ENCODE data around the gene MYDGF.

MYDGF gene

DNA sequence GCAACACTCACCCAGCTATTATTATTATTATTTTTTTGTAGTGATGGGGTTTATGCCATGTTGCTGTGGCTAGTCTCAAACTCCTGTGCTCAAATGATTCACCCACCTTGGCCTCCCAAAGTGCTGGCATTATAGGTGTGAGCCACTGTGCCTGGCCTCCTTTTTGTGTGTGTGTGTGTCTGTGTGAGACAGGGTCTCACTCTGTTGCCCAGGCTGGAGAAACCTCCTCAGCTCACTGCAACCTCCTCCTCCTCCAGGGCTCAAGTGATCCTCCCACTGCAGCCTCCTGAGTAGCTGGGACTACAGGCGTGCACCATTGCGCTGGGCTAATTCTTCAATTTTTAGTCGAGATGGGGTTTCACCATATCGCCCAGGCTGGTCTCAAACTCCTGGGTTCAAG lies 3.6 kb upstream of the MYDGF start:
- DNase-seq, result no peak

DNA sequence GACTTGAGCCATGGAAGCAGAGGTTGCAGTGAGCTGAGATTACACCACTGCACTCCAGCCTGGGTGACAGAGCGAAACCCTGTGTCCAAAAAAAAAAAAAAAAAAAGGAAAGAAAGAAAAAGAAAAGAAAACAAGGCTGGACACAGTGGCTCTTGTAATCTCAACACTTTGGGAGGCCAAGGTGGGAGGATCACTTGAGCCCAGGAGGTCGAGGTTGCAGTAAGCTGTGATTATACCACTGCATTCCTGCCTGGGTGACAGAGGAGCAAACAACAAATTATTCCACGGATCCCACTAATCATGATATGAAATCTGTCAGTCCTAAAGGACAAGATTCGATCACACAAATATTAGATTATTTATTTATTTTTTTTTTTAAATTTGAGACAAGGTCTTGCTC lies 3.1 kb upstream of the MYDGF start:
- DNase-seq, result no peak

DNA sequence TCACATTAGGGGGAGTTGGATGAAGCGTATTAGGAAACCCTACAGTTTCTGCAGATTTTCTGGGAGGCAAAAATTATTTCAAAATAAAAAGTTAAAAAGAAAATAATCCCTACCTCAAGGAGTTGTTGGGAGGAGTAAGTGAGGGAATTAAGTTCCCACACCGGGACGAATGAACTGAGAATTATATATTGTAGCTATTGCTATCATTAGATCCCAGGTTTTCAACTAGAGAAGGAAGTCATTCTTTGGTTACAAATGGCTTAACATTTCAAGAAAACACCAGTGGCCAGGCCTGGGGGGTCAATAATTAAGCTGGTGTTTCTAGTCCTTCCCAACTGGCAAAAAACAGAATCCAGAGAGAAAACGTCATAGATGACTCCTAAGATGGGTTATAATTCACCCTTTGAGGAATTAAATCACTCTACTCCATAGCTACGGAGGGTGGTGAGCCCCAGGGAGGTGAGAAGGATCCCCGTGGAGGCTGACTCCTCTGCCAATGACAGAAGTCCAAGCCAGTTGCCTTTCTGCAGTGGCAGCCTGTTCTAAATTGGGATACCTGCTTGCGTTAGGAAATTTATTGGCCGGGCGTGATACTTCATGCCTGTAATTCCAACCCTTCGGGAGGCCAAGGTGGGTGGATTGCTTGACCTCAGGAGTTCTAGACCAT lies 1.2 kb upstream of the MYDGF start:
- no peak for DNase-seq

DNA sequence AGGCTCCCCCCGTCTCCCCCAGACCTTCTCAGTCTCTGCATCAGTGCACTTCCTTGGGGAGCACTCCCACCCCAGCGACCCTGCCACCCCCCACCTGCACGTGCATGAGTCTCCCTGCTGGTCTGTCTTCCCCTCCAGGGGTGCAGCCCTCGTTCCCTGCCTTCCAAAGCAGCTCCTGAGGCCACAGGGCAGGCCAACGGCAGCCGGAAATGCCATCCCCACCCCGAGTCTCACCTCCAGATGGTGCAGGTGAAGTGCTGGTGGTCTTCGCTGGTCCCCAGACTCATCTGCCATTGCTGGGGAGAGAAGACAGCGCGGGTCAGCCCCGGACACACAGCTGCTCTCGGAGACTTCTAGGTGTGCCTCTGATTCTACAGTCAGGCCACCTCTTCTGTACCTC lies 5.5 kb downstream of the MYDGF start:
- DNase-seq, result no peak

DNA sequence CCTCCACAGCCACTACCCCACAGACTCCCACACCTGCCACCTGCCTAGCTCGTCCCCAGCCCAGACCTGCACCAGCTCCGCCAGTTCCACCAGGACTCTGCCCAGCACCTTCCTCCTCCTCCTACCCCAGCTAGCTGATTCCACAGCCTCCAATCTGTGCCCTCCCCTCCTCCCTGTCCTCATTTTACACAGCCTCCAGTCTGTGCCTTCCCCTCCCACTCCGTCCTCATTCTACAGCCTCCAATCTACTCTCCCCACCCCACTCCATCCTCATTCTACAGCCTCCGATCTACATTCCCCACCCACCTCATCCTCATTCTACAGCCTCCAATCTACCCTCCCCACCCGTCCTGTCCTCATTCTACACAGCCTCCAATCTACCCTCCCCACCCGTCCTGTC lies 7.3 kb downstream of the MYDGF start:
- no peak for DNase-seq

DNA sequence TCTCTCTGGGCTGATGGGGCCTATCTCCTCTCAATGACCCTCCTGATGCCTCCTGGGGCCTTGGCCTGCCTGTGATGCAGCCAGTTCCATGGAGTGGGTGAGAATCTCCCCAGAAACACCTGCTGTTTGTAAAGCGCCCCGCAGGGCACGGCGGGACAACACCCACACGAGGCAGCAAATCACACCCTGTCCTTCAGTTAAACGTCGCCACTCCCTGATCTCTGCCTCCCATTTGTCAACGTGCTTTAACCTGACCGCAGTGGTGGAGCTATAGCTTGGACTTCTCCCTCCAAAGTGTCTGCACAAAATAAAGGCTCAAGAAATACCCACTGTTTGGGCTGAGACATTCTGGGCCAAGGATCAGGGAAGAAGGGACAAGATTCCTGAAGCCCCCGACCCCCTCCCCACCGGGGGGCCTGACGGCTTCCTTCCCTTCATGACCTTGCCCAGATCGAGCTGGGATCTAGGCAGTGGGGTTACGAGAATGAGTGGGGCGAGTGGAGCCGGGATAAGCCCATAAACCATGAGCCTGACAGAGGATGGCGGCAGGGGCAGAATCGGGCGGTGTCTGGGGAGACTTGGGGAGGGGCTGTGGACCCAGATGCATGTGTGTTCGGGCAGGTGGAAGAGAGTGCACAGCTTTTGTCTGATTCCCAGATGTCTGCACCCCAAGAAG lies 8.0 kb downstream of the MYDGF start:
- DNase-seq, result no peak

DNA sequence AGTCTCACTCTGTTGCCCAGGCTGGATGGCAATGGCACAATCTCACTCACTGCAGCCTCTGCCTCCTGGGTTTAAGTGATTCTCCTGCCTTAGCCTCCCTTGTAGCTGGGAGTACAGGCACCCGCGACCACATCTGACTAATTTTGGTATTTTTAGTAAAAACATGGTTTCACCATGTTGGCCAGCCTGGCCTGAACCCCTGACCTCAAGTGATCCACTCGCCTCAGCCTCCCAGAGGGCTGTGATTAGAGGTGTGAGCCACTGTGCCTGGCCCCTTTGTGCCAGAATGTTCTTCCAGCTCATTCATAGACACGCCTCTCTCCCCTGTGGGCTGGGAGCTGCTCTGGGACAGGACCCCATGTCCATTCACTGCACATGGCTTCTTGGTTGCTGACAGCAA lies 9.1 kb downstream of the MYDGF start:
- peak; percentile 60 for DNase-seq

DNA sequence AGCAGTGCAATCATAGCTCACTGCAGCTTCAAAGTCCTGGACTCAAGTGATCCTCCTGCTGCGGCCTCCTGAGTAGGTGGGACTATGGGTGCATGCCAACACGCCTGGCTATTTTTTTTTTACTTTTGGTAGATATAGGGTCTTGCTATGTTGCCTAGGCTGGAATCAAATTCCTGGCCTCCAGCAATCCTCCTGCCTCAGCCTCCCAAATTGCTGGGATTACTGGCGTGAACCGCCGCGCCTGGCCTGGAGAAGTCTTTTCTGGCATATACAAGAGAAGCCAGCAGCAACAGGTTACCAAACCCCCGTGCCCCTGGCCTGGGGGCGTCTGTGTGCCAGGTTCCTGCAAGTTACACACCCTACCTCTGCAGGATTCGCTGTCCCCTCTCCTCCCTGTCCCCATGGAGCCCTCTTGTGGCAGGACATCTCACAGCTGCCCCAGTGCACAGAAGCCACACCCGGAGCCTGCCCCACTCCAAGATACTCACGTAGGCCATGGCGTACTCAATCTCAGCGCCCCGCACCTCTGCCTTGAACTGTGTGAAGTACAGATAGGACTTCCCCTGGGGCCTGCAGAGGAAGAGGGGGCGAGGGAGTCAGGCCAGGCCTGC lies 9.9 kb downstream of the MYDGF start:
- DNase-seq, result peak; percentile 49

DNA sequence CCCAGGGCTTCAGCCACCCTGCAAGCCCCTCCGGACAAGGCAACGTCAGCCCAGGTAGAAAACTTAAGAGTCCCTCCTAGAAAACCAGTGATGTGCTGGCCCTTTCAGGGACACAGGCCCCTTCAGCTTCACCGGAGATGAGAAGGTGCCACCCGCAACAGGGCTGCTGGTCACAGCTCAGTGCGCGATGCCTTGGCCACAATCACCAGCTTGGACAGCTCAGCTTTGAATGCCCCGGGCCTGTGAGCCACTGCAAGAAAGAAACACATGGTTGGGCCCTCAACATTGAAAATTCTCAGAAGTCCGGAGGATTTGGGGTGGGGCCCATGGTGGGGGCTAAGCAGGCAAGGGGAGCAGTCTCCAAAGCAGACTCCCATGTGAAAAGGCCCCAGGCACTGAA lies 12.3 kb downstream of the MYDGF start:
- DNase-seq, result no peak

DNA sequence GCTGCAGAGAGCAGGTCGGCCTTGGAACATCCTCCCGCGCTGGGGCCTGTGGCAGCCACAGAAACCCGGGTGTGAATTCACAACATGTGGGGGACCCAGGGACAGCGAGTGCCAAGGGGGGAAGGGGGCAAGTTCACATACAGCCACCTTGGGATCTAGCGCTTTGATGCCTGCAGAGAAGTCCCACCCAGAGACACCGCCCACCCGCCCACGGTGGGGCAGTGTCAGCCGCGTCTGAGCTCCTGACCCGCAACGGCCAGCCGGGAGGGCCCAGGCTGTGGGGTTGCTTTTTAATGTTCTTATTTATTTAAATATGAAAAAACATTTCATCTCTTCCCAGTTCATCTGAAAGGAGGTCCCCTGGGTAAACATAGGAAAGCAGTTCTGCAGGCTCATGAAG lies 12.9 kb downstream of the MYDGF start:
- DNase-seq, result no peak

DNA sequence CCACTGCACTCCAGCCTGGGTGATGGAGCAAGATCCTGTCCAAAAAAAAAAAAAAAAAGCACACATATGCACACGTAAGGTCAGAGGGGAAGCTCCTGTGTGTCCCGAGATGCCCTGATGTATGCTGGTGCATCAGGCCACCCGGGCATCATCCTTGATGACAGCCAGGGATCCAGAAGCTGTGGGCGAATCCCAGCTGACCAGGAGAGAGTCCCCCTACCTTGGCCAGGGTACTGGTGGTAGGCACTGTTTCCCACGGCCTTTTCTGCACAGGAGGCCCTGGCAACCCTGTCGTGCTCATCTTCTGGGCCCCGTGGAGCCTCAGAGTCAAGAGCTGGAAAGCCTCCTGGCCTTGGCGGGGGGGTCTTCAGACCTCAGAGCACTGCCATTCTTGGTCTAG lies 14.0 kb downstream of the MYDGF start:
- DNase-seq, result no peak

DNA sequence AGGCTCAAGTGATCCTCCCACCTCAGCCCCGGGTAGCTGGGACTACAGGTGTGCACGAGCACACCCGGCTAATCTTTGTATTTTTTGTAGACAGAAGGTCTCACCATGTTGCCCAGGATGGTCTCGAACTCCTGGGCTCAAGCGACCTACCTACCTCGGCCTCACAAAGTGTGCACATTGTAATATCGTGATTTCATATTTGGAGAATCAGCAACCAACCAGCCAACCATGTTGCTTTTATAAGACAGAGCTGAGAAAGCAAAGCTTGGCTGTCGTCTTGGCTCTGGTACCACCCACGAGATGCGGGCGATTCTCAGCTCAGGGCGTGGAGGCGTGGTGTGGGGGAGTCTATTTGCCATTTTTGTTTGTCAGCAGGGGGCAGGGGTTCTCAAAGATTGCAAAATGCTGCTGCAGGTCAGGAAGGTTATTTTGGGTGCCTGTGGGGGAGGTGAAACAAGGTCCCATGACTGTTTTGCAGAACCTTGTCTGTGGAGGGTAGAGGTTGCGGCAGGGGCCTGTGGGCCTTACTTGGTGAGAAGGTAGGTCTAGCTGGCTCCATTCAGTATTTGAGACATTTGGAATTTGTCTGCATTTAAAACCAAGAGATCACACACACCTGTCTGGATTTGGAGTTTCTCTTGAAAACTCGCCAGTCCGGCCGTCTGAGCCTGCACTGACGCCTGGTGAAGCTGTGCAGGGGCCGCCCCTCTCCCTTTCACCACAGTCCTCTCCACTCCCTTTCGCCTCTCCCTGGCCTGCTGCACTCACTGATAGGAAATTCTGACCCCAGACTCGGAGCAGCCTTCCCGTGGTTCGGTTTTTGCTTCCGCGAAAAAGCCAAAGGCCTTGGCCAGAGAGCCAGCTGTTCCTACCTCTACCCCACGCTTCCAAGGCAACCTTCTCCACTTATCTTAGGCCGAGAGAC lies 15.4 kb downstream of the MYDGF start:
- DNase-seq, result peak; percentile 40

DNA sequence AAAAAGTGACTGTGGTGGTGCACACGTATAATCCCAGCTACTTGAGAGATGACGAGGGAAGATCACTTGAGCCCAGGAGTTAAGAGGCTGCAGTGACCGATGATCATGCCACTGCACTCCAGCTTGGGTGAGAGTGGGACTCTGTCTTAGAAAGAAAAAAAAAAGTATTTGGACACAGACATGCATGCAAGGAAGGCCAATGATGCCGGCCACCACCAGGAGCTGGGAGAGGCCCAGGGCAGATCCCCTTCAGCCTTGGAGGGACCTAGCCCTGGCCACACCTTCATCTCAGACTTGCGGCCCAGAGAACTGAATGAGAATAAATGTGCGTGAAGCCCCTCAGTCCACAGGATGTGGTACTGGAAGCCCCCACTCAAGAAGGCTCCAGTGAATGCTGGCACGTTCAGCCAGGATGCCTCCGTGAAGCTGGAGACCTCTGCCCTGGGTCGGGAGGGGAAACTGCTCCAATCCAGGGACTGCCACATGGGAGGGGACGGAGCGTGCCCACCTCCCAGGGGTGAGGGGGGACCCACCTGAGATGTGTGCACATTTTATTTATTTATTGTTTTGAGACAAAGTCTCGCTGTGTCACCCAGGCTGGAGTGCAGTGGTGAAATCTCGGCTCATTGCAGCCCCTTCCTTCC lies 16.2 kb downstream of the MYDGF start:
- no peak for DNase-seq

DNA sequence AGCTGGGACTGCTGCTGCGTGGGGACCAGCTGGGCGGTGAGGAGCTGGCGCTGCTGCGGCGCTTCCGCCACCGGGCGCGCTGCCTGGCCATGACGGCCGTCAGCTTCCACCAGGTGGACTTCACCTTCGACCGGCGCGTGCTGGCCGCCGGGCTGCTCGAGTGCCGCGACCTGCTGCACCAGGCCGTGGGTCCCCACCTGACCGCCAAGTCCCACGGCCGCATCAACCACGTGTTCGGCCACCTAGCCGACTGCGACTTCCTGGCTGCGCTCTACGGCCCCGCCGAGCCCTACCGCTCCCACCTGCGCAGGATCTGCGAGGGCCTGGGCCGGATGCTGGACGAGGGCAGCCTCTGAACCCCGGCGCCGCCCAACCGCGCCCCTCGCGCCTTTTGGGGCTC lies 18.1 kb downstream of the MYDGF start:
- no peak for DNase-seq

DNA sequence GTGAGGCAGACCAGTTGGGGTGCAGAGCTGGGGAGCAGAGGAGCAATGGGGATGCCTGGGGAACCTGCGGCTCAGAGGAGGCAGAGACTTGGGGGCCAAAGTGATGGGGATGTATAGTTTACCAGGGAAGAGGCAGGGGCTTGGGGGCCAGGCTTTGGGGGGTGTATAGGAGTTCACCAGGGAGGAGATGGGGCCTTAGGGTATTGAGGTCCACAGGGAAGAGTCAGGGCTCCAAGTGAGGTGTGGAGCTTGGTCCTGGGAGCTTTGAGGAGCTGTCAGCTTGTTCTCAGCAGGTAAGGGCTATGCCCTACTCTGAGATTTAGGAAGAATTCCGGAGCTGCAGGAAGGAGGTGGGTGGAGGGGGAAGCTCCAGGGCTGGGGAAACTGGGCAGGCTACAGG lies 20.0 kb downstream of the MYDGF start:
- no peak for DNase-seq

DNA sequence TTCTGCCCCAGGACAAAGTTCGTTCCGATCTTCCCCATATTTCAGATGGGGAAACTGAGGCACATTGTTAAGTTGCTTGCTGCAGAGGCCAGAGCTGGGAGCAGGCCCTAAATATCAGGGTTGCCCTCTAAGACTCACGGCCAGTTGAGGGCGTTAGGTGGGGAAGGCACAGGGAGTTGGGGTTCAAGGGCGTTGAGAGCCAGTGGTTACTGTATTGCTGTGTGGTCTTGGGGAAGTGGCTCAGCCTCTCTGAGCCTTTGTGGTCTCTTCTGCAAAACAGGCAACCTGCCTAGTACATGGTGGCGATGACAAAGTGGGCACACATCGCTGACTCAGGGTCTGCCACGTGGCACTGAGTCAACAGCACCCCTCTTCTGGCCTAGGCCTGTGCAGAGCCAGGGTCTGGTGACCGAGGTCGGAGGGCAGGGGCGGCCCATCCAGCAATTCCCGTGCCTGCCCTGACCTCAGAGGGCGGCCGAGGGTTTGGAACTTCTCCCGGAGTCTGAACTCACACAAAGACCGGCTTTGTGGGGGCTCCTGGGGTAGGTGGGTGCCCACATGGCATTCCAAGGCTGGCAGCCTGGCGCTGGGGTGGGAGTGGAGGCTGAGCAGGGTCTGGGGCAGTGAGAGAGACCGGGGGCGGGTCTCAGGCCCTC lies 20.6 kb downstream of the MYDGF start:
- DNase-seq, result no peak

DNA sequence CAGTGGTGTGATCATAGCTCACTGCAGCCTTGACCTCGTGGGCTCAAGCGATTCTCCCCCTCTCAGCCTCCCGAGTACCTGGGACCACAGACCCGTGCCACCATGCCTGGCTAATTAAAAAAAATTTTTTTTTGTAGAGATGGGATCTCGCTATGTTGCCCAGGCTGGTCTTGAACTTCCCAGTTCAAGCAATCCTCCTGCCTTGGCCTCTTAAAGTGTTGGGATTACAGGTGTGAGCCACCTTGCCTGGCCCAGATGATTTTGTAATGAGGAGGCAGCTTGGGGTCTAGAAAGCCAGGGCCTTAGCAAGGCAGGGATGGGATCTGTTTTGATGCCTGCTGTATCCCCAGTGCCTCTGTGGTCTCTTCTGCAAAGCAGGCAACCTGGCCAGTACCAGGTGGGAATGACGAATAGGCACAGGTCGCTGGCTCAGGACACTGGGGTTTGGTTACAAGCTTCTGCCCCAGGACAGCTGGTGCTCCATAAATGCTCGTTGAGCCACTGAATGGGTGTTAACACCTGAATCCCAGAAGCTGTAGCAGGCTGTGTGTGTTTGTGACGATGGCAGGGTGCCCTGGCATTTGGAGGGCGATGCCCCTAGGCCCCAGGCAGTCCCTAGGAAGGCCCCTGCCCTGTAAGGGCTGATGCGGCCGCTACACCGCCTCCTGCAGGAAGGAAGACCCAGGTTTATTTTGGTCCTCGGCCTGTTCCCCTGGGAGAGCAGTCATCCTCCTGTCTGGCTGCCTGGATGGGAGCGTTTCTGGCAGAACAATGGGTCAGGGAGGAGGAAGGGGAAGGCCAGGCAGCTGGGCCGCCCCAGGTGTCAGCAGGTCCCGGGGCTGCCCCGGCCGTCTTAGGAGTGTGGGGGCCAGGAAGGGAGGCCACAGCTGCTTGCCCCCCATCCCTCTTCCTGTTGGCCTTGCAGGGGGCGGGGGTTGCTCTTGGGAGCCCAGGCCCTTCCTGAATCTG lies 22.2 kb downstream of the MYDGF start:
- DNase-seq, result no peak

DNA sequence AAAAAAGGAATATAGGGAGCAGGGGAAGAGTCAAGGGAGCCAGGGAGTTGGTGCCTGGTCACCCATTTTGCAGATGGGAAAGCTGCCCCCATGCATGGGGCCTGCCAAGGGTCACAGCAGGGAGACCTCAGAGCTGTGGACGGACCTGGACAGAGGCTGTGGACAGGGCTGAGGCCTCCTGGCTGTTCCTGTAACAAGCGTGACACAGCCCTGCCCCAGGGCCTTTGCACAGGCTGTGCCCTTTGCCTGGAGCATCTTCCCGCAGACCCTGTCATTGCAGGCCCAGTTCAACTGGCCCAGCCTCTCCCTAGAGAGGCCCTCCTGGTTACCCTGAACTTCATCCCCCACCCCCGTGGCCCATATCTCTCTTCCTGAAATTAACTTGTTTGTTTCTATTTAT lies 24.4 kb downstream of the MYDGF start:
- DNase-seq, result no peak

DNA sequence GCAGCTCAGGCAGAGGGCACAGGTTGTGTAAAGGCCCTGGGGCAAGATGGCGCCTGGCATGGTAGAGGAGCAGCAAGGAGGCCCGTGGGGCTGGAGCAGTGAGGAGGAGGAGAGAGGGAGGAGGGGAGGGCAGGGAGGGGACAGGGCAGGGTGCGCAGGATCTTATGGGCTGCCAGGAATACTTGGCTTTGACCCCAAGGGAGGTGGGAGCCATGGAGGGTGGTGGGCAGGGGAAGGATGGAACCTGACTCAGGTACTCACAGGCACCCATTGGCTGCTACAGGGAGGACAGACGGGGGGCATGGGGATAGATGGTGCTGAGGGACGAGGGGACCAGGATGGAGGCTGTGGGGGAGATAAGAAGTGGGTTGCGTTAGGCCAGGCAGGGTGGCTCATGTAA lies 27.5 kb downstream of the MYDGF start:
- DNase-seq, result no peak

DNA sequence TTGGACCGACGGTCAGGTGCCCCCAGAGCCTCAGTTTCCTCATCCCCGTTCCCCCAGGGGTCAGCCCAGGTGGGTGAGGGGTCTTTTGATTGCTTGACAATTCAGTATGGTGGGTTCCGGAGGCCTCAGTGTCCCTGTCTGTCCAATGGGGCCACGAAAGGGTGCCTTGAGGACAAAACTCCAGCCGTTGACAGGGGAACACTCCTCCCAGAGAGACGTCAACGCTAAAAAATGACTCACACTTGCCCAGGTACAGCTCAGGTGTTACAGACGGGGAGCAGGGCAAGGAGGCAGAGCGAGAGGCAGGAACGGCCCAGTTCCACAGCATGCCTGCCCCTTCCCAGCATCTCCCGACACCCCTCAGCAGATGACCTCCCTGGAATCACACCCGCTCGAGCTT lies 29.0 kb downstream of the MYDGF start:
- no peak for DNase-seq

Measured in MV-4-11 (cell line).